GM12878 (cell line): ENCODE results near the gene DTNBP1. TPM values are rescaled to one million over a fixed set of nuclear protein-coding genes. Genes with fewer than 3 reads are reported as not detected.

Experiments
- ATF3 ChIP-seq: IDR thresholded peaks from 2 replicates; pipeline ENCODE4 v1.6.1; 2011; ENCODE audit warnings: low read depth, mild to moderate bottlenecking, low read length, moderate library complexity, borderline replicate concordance; ENCODE audit errors: extremely low read depth
- BRCA1 ChIP-seq: IDR thresholded peaks from 2 replicates; pipeline ENCODE4 v1.6.1; 2011; ENCODE audit warnings: low read depth, low read length, improper control_type of control experiment
- CBFB ChIP-seq: IDR thresholded peaks from 2 replicates; pipeline ENCODE4 v1.6.1; 2016; ENCODE audit warnings: antibody characterized with exemption, low read depth
- CBX3 ChIP-seq: fragments of 200-600 bp; sonication (generic); IDR thresholded peaks from 2 replicates; pipeline ENCODE4 v1.6.1; 2016; ENCODE audit warnings: low read depth, borderline replicate concordance
- CBX5 ChIP-seq: sonication (generic); IDR thresholded peaks from 2 replicates; pipeline ENCODE4 v1.6.1; 2016; ENCODE audit warnings: low read depth, moderate library complexity, mild to moderate bottlenecking, inconsistent platforms
- CHD1 ChIP-seq: IDR thresholded peaks from 2 replicates; pipeline ENCODE4 v1.6.1; 2012; ENCODE audit warnings: low read depth, low read length, improper control_type of control experiment
- CHD2 ChIP-seq: IDR thresholded peaks from 2 replicates; pipeline ENCODE4 v1.6.1; 2011; ENCODE audit warnings: low read depth, low read length, improper control_type of control experiment, borderline replicate concordance
- E2F8 ChIP-seq: fragments of 450-650 bp; IDR thresholded peaks from 2 replicates; pipeline ENCODE4 v1.6.1; 2018; ENCODE audit warnings: mild to moderate bottlenecking, low read depth, moderate library complexity; ENCODE audit not compliant: partially characterized antibody
- EED ChIP-seq: sonication (generic); IDR thresholded peaks from 2 replicates; pipeline ENCODE4 v1.6.1; 2016; ENCODE audit warnings: antibody characterized with exemption, low read depth
- EGR1 ChIP-seq, 2 experiments: IDR thresholded peaks; 1 replicate in 1 of 2; 2 replicates in 1 of 2; pipeline ENCODE4 v1.6.1; 2011 to 2012; ENCODE audit warnings: low read depth in 2 of 2, low read length in 2 of 2, borderline replicate concordance in 1 of 2, mild to moderate bottlenecking in 1 of 2, moderate library complexity in 1 of 2
- FOXK2 ChIP-seq: fragments of 450-650 bp; IDR thresholded peaks from 2 replicates; pipeline ENCODE4 v1.6.1; 2017; ENCODE audit warnings: mild to moderate bottlenecking, moderate library complexity
- GATAD2B ChIP-seq: fragments of 450-650 bp; conservative IDR thresholded peaks from 2 replicates; pipeline ENCODE4 v1.6.1; 2017; ENCODE audit warnings: low read depth, mild to moderate bottlenecking, moderate library complexity
- JUNB ChIP-seq: IDR thresholded peaks from 2 replicates; pipeline ENCODE4 v1.6.1; 2016; ENCODE audit warnings: antibody characterized with exemption, mild to moderate bottlenecking
- KAT2A ChIP-seq: conservative IDR thresholded peaks from 2 replicates; pipeline ENCODE4 v1.6.1; 2011; ENCODE audit warnings: low read depth, low read length; ENCODE audit not compliant: control insufficient read depth
- NBN ChIP-seq: fragments of 450-650 bp; IDR thresholded peaks from 2 replicates; pipeline ENCODE4 v1.6.1; 2016
- NFIC ChIP-seq: IDR thresholded peaks from 2 replicates; pipeline ENCODE4 v1.6.1; 2012; ENCODE audit warnings: low read depth, mild to moderate bottlenecking, inconsistent platforms, low read length, moderate library complexity
- NR2C1 ChIP-seq: fragments of 450-650 bp; IDR thresholded peaks from 2 replicates; pipeline ENCODE4 v1.6.1; 2017; ENCODE audit warnings: antibody characterized with exemption, mild to moderate bottlenecking, moderate library complexity
- NR2F1 ChIP-seq: fragments of 450-650 bp; conservative IDR thresholded peaks from 2 replicates; pipeline ENCODE4 v1.6.1; 2017; ENCODE audit warnings: mild to moderate bottlenecking
- PKNOX1 ChIP-seq: fragments of 450-650 bp; IDR thresholded peaks from 2 replicates; pipeline ENCODE4 v1.6.1; 2016; ENCODE audit warnings: mild to moderate bottlenecking
- RFX5 ChIP-seq: IDR thresholded peaks from 2 replicates; pipeline ENCODE4 v1.6.1; 2011; ENCODE audit warnings: low read depth, low read length, improper control_type of control experiment
- RUNX3 ChIP-seq: IDR thresholded peaks from 2 replicates; pipeline ENCODE4 v1.6.1; 2012; ENCODE audit warnings: low read length, inconsistent platforms
- STAT3 ChIP-seq: IDR thresholded peaks from 2 replicates; pipeline ENCODE4 v1.6.1; 2011; ENCODE audit warnings: low read depth, low read length, improper control_type of control experiment
- TBL1XR1 ChIP-seq: IDR thresholded peaks from 2 replicates; pipeline ENCODE4 v1.6.1; 2012; ENCODE audit warnings: low read depth, low read length, improper control_type of control experiment
- WRNIP1 ChIP-seq: IDR thresholded peaks from 2 replicates; pipeline ENCODE4 v1.6.1; 2011; ENCODE audit warnings: low read depth, low read length, improper control_type of control experiment, borderline replicate concordance
- ZBED1 ChIP-seq: IDR thresholded peaks from 2 replicates; pipeline ENCODE4 v1.6.1; 2016; ENCODE audit warnings: borderline replicate concordance
- ZNF217 ChIP-seq: fragments of 450-650 bp; IDR thresholded peaks from 2 replicates; pipeline ENCODE4 v1.6.1; 2017; ENCODE audit warnings: antibody characterized with exemption, mild to moderate bottlenecking
- polyA plus RNA-seq, 11 experiments: library from polyadenylated mRNA; depleted of rRNA in 4 of 11; unstranded in 6 of 11; stranded (reverse) in 5 of 11; fragments of >200 nt; fragmentation: Nextera tagmentation in 4 of 11; fragmentation: Illumina TruSeq in 1 of 11; extraction: Ambion mirVana in 4 of 11; extraction: Trizol in 1 of 11; gene quantifications; 1 replicate in 1 of 11; 2 replicates in 10 of 11; pipeline versions ENCODE4 v1.2.1 to v1.2.3, GENCODE V29; 2011 to 2016; ENCODE audit warnings: inconsistent platforms in 2 of 11, missing spikeins in 2 of 11, low read depth in 1 of 11
- total RNA-seq, 4 experiments: library from RNA; depleted of rRNA in 3 of 4; stranded (reverse); fragments of >200 nt in 3 of 4; fragmentation: Illumina TruSeq in 1 of 4; extraction: Trizol in 1 of 4; gene quantifications; 2 replicates each; pipeline versions ENCODE4 v1.2.1 to v1.2.3, GENCODE V29; 2013 to 2021
- TF ChIP-seq, protein P1 (sequence below): IDR thresholded peaks from 2 replicates; pipeline ENCODE4 v1.6.1; 2012; ENCODE audit warnings: low read length, inconsistent platforms

DTNBP1 gene
- total and polyA plus RNA-seq, 10 of the 15 experiments (the other 5 are each of a cell fraction or from before 2014, with no cell fraction given): 7.1 to 40.3 (median 20.1) TPM

DNA sequence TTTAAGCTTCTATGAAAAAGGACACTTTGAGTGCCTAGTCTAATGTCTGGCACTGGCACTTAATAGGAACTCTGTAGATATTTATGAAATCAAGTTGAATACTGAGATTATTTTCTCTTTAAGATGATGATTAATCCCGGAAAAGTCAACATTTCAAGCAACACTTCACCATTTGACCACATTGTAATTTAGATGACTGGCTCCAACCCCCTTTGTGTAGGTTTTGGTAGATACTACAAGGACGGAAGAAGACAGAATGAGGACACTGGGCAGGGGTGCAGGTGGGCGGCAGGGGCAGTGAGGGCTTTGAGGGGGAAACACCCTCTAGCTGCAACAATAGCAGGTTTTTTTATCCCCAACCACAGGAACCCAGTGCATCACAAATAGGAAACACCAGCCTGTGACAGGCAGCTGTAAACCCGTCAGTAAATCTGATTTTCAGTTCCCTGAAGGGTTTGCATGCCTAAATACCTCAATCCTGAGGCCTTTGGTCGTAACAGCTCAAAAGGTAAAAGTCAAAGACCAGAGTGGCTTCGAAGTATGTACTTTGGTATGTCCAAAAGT is 4.6 kb downstream of the DTNBP1 start (continued):
- TF ChIP-seq NFIC: peak; percentile 47; the same call in 1 of the 2 replicates
- peak; percentile 44; the same call in 1 of the 2 replicates for TF ChIP-seq NR2F1
- TF ChIP-seq, protein P1, sequence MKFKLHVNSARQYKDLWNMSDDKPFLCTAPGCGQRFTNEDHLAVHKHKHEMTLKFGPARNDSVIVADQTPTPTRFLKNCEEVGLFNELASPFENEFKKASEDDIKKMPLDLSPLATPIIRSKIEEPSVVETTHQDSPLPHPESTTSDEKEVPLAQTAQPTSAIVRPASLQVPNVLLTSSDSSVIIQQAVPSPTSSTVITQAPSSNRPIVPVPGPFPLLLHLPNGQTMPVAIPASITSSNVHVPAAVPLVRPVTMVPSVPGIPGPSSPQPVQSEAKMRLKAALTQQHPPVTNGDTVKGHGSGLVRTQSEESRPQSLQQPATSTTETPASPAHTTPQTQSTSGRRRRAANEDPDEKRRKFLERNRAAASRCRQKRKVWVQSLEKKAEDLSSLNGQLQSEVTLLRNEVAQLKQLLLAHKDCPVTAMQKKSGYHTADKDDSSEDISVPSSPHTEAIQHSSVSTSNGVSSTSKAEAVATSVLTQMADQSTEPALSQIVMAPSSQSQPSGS: no peak; the same call in 1 of the 2 replicates
- TF ChIP-seq EED: peak; percentile 32; the same call in 1 of the 2 replicates
- no peak for TF ChIP-seq CHD1
- peak; percentile 91 for TF ChIP-seq PKNOX1
- no peak for TF ChIP-seq ATF3
- no peak for TF ChIP-seq E2F8
- no peak for TF ChIP-seq RFX5
- TF ChIP-seq JUNB: no peak
- TF ChIP-seq NBN: 0 out of 2 replicates have a peak, but pooled peaks have one; percentile 12
- peak; percentile 56; the same call in 1 of the 2 replicates for TF ChIP-seq ZBED1
- no peak for TF ChIP-seq CBX3
- TF ChIP-seq CBFB: peak; percentile 65; the same call in 1 of the 2 replicates
- TF ChIP-seq BRCA1: no peak
- peak; percentile 84 for TF ChIP-seq RUNX3
- TF ChIP-seq STAT3: no peak
- no peak for TF ChIP-seq NR2C1
- TF ChIP-seq GATAD2B: no peak
- TF ChIP-seq ZNF217: no peak
- TF ChIP-seq WRNIP1: no peak
- TF ChIP-seq CHD2: peak; percentile 47; the same call in 1 of the 2 replicates
- TF ChIP-seq EGR1 (IDR thresholded peaks at IDR 0.05; ENCODE audit: borderline replicate concordance in 1 of 2, low read depth in 2 of 2, low read length in 2 of 2): peak in 1 of 2 experiments; percentile 60; a peak in 1 of 3 replicates
- TF ChIP-seq CBX5: no peak
- TF ChIP-seq KAT2A: no peak
- no peak for TF ChIP-seq TBL1XR1
- TF ChIP-seq FOXK2: no peak
